PC-9 (cell line): ENCODE data around the gene GDF7. TPM values are rescaled to one million over a fixed set of nuclear protein-coding genes. Genes with fewer than 3 reads are reported as not detected.

Experiments
- BruUV-seq: library from RNA; stranded (reverse); fragments of 400-500 nt; replicated peaks from 2 replicates; lab custom pipeline; 2021; lab: Mats Ljungman, UMichigan
- CTCF ChIA-PET: fragments of 300-600 bp; sonication (Branson Sonifier 250); formaldehyde crosslinking; loops from one replicate; lab custom pipeline; 2022; ENCODE audit warnings: antibody characterized with exemption; lab: Charles Lee
- POLR2A ChIA-PET: fragments of 300-600 bp; sonication (Branson Sonifier 250); formaldehyde crosslinking; loops from one replicate; lab custom pipeline; 2022; ENCODE audit warnings: antibody characterized with exemption; ENCODE audit not compliant: unreplicated experiment; lab: Charles Lee
- DNase-seq, 2 experiments: peaks; one replicate each; pipeline versions ENCODE4 v3.0.0 to v3.0.0-alpha.2; 2015 to 2022; ENCODE audit warnings: mixed read lengths in 1 of 2
- H2AFZ ChIP-seq: fragments of 200-600 bp; sonication (generic); 2 replicates; pipeline ENCODE4 v1.8.1; 2017; ENCODE audit warnings: antibody characterized with exemption
- H3F3A ChIP-seq: fragments of 200-600 bp; sonication (generic); 2 replicates; pipeline ENCODE4 v1.8.1; 2017; ENCODE audit warnings: antibody characterized with exemption, mild to moderate bottlenecking, low read depth; ENCODE audit not compliant: insufficient read depth
- H3K27ac ChIP-seq: fragments of 200-600 bp; sonication (generic); 2 replicates; pipeline ENCODE4 v1.6.1; 2016; ENCODE audit warnings: mixed run types
- H3K27me3 ChIP-seq: fragments of 200-600 bp; sonication (generic); 2 replicates; pipeline ENCODE4 v1.6.1; 2016; ENCODE audit warnings: low read depth, mixed run types; ENCODE audit not compliant: insufficient read depth
- H3K36me3 ChIP-seq: fragments of 200-600 bp; sonication (generic); 2 replicates; pipeline ENCODE4 v1.6.1; 2016; ENCODE audit warnings: low read depth, mixed run types
- H3K4me1 ChIP-seq: fragments of 200-600 bp; sonication (generic); replicated peaks from 2 replicates; pipeline ENCODE4 v1.6.1; 2016; ENCODE audit warnings: mixed run types; ENCODE audit not compliant: insufficient read depth
- H3K4me2 ChIP-seq: fragments of 200-600 bp; sonication (generic); 2 replicates; pipeline ENCODE4 v1.6.1; 2017; ENCODE audit warnings: mixed run types
- H3K4me3 ChIP-seq: fragments of 200-600 bp; sonication (generic); 2 replicates; pipeline ENCODE4 v1.6.1; 2016; ENCODE audit warnings: mixed run types
- H3K79me2 ChIP-seq: fragments of 200-600 bp; sonication (generic); 2 replicates; pipeline ENCODE4 v1.6.1; 2017; ENCODE audit warnings: low read depth, mixed run types
- H3K9me2 ChIP-seq: fragments of 200-600 bp; sonication (generic); 2 replicates; pipeline ENCODE4 v1.8.1; 2017; ENCODE audit warnings: mild to moderate bottlenecking; ENCODE audit not compliant: insufficient read depth
- H3K9me3 ChIP-seq: fragments of 200-600 bp; sonication (generic); 2 replicates; pipeline ENCODE4 v1.8.1; 2016; ENCODE audit warnings: low read depth; ENCODE audit not compliant: insufficient read depth
- H4K20me1 ChIP-seq: fragments of 200-600 bp; sonication (generic); 2 replicates; pipeline ENCODE4 v1.8.1; 2017; ENCODE audit not compliant: insufficient read depth
- EZH2 ChIP-seq: fragments of 200-600 bp; sonication (generic); IDR thresholded peaks from 2 replicates; pipeline ENCODE4 v1.8.0; 2017; ENCODE audit warnings: antibody characterized with exemption, low read depth
- intact Hi-C: fragments of 100-400 bp; cut with micrococcal nuclease; formaldehyde crosslinking; loops from one replicate; pipeline ENCODE4 v1.10.0; 2022; ENCODE audit not compliant: unreplicated experiment
- total RNA-seq: library from RNA; stranded (reverse); gene quantifications from 2 replicates; pipeline ENCODE4 v1.2.3, GENCODE V29; 2021
- TF ChIP-seq, protein P1 (sequence below): fragments of 200-600 bp; sonication (generic); conservative IDR thresholded peaks from 2 replicates; pipeline ENCODE4 v1.6.1; 2017; ENCODE audit warnings: mixed run types, antibody characterized with exemption, mild to moderate bottlenecking, moderate library complexity

Gene GDF7
- total RNA-seq, 1 experiment from 2014 or later: 0.04 TPM

DNA sequence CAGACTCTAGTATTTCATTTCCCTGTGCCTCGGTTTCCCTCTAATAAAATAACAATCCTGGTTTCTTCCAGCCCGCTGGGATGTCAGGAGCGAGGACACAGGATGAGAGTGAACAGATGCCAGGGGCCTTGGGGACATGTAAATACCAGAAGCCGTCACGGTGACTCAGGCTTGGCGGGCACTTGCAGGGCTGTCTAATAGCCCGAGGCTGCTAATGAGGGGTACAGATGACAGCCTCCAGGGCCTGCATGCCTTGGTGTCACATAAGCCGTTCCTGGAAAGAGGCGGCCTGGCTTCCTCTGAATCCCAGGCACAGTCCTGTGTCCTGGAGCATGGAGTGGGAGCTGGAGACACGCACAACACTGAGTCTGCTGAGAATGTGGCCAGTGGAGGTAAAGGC, 44.2 kb upstream of the GDF7 start:
- Histone ChIP-seq H3F3A (peaks cover 3% of the 10 kb centered on the region; the same call in 1 of the 2 replicates), H3K27me3 (no peaks in the 10 kb centered on the region), H3K4me1 (peaks cover 33% of the 10 kb centered on the region), H4K20me1 (no peaks in the 10 kb centered on the region), H3K9me3 (no peaks in the 10 kb centered on the region), H3K9me2 (no peaks in the 10 kb centered on the region), H3K4me3 (no peak overlapping the region), H3K36me3 (no peaks in the 10 kb centered on the region), H3K27ac (no peak overlapping the region), H3K4me2 (no peak overlapping the region), H2AFZ (no peak overlapping the region), H3K79me2 (no peaks in the 10 kb centered on the region)
- ChIA-PET POLR2A (interaction anchor here (0.5 kb wide), 1 partner anchor 571 kb away, joined by 3 read pairs; no protein-coding TSS in a partner anchor), CTCF (no interaction called here)
- intact Hi-C loops: no loop called here
- peak in 1 of 2 experiments; percentile 30 for DNase-seq
- no TSS peak for BruUV-seq
- TF ChIP-seq, protein P1, sequence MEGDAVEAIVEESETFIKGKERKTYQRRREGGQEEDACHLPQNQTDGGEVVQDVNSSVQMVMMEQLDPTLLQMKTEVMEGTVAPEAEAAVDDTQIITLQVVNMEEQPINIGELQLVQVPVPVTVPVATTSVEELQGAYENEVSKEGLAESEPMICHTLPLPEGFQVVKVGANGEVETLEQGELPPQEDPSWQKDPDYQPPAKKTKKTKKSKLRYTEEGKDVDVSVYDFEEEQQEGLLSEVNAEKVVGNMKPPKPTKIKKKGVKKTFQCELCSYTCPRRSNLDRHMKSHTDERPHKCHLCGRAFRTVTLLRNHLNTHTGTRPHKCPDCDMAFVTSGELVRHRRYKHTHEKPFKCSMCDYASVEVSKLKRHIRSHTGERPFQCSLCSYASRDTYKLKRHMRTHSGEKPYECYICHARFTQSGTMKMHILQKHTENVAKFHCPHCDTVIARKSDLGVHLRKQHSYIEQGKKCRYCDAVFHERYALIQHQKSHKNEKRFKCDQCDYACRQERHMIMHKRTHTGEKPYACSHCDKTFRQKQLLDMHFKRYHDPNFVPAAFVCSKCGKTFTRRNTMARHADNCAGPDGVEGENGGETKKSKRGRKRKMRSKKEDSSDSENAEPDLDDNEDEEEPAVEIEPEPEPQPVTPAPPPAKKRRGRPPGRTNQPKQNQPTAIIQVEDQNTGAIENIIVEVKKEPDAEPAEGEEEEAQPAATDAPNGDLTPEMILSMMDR: no peak
- TF ChIP-seq EZH2: no peak

DNA sequence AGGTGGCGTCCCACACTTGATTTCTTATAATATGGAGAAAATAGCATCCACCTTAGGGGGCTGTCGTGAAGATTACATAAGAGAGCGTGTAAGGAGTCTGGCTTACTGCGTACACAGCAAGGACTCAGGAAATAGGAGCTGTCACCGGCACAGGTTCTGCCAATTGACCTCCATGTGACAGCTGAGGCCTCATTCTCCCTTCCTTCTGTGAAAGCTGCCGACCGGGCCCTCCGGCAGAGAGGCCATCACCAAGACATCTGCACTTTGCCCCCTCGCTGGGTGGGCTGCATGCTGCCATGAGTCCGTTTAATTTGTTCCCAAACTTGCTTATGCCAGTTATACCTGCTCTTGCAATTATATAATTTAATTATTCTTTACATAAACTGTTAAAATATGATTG, 43.7 kb upstream of the GDF7 start:
- H3F3A ChIP-seq: peaks cover 3% of the 10 kb centered on the region; the same call in 1 of the 2 replicates
- H3K27ac ChIP-seq: no peak overlapping the region
- no peaks in the 10 kb centered on the region for H3K27me3 ChIP-seq
- no peak overlapping the region for H3K4me2 ChIP-seq
- ChIA-PET POLR2A (no interaction called here), CTCF (no interaction called here)
- H2AFZ ChIP-seq: no peak overlapping the region
- no peaks in the 10 kb centered on the region for H3K79me2 ChIP-seq
- intact Hi-C loops: no loop called here
- no TSS peak for BruUV-seq
- H3K9me2 ChIP-seq: no peaks in the 10 kb centered on the region
- TF ChIP-seq EZH2: no peak
- TF ChIP-seq, protein P1: no peak
- peaks cover 27% of the 10 kb centered on the region for H3K4me1 ChIP-seq
- H3K9me3 ChIP-seq: no peaks in the 10 kb centered on the region
- no peak for DNase-seq
- H4K20me1 ChIP-seq: no peaks in the 10 kb centered on the region
- no peak overlapping the region for H3K4me3 ChIP-seq
- H3K36me3 ChIP-seq: no peaks in the 10 kb centered on the region

DNA sequence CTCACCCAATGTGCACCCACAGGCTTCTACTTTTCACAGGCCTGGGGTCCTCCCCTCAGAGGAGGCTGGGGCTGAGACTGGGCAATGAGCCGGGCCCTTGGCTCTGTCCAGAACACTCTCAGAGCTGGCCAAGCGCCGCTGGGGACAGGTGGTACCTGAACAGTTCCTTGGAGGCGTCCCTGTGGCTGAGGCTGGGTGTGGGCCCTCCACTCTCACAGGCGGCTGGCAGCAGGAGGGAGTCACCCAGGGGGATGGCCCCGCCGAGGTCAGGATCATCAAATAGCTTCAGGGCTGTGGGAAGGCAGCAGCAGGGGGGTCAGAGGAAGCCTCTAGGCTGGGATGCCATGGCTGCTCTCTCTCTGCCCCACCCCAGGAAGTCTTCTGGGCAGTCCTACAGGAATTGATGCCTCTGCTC, 43.2 kb upstream of the GDF7 start:
- TF ChIP-seq, protein P1: no peak
- no peak for TF ChIP-seq EZH2
- H3K9me3 ChIP-seq: no peaks in the 10 kb centered on the region
- BruUV-seq: no TSS peak
- DNase-seq: no peak
- H3K4me3 ChIP-seq: no peak overlapping the region
- ChIA-PET POLR2A (no interaction called here), CTCF (no interaction called here)
- H3K27ac ChIP-seq: no peak overlapping the region
- no peaks in the 10 kb centered on the region for H3F3A ChIP-seq
- peaks cover 22% of the 10 kb centered on the region for H3K4me1 ChIP-seq
- H3K4me2 ChIP-seq: no peak overlapping the region
- no peaks in the 10 kb centered on the region for H3K9me2 ChIP-seq
- intact Hi-C loops: no loop called here
- H3K36me3 ChIP-seq: no peaks in the 10 kb centered on the region
- H3K27me3 ChIP-seq: no peaks in the 10 kb centered on the region
- H2AFZ ChIP-seq: no peak overlapping the region
- H3K79me2 ChIP-seq: no peaks in the 10 kb centered on the region
- no peaks in the 10 kb centered on the region for H4K20me1 ChIP-seq
